HEK293 (cell line): ENCODE measurements around the gene MZT2A.
"Not testable (repeated sequence)": the region's sequence is repeated elsewhere in the genome, so short reads cannot be mapped to it uniquely, and the experiment has no call there.

Experiments
- CTCF ChIA-PET: fragments of 350-600 bp; formaldehyde crosslinking; extraction: SDS; loops from one replicate; lab custom pipeline; 2021; ENCODE audit warnings: antibody characterized with exemption; lab: Yijun Ruan, JAX
- POLR2A ChIA-PET: fragments of 300-600 bp; formaldehyde crosslinking; extraction: SDS; loops from one replicate; lab custom pipeline; 2020; ENCODE audit warnings: antibody characterized with exemption, inconsistent platforms; lab: Yijun Ruan, JAX
- H3K27ac ChIP-seq: fragments of 200-500 bp; sonication (Bioruptor generic); 2 replicates; pipeline ENCODE4 v1.5.1; 2014; ENCODE audit warnings: low read depth, low read length, control low read depth, inconsistent platforms; ENCODE audit errors: extremely low read depth
- H3K36me3 ChIP-seq, 2 experiments: fragments of 200-500 bp in 1 of 2; sonication (Bioruptor generic) in 1 of 2; 1 replicate in 1 of 2; 2 replicates in 1 of 2; pipeline ENCODE4 v1.5.1; 2014 to 2017; ENCODE audit warnings: inconsistent platforms in 2 of 2, low read length in 2 of 2; ENCODE audit not compliant: control insufficient read depth in 2 of 2, insufficient read depth in 1 of 2
- H3K4me1 ChIP-seq: fragments of 200-500 bp; sonication (Bioruptor generic); 2 replicates; pipeline ENCODE4 v1.5.1; 2014; ENCODE audit warnings: mild to moderate bottlenecking, low read length, inconsistent platforms; ENCODE audit not compliant: control insufficient read depth, insufficient read depth
- H3K4me3 ChIP-seq: 2 replicates; pipeline ENCODE4 v1.5.1; 2011; ENCODE audit warnings: low read depth, mild to moderate bottlenecking, control low read depth, low read length, moderate library complexity
- H3K9me3 ChIP-seq: fragments of 200-500 bp; sonication (Bioruptor generic); 2 replicates; pipeline ENCODE4 v1.5.1; 2014; ENCODE audit warnings: low read depth, low read length, inconsistent platforms; ENCODE audit not compliant: control insufficient read depth, insufficient read depth
- KLF1 ChIP-seq: fragments of 450-650 bp; formaldehyde crosslinking; IDR thresholded peaks from 2 replicates; pipeline ENCODE4 v1.5.1; 2016; ENCODE audit warnings: missing biosample characterization, missing genetic modification characterization
- MYNN ChIP-seq: fragments of 450-650 bp; formaldehyde crosslinking; IDR thresholded peaks from 2 replicates; pipeline ENCODE4 v1.5.1; 2016; ENCODE audit warnings: missing biosample characterization, missing genetic modification characterization, borderline replicate concordance
- OVOL3 ChIP-seq: fragments of 450-650 bp; formaldehyde crosslinking; IDR thresholded peaks from 2 replicates; pipeline ENCODE4 v1.5.1; 2016; ENCODE audit warnings: missing biosample characterization, missing genetic modification characterization
- PATZ1 ChIP-seq: fragments of 450-650 bp; formaldehyde crosslinking; IDR thresholded peaks from 2 replicates; pipeline ENCODE4 v1.5.1; 2016; ENCODE audit warnings: missing biosample characterization, missing genetic modification characterization
- PRDM1 ChIP-seq: fragments of 450-650 bp; formaldehyde crosslinking; IDR thresholded peaks from 2 replicates; pipeline ENCODE4; 2016; ENCODE audit warnings: missing biosample characterization, missing genetic modification characterization
- RBAK ChIP-seq: fragments of 450-650 bp; formaldehyde crosslinking; IDR thresholded peaks from 2 replicates; pipeline ENCODE4 v1.5.1; 2016; ENCODE audit warnings: missing biosample characterization, missing genetic modification characterization
- TRIM28 ChIP-seq: IDR thresholded peaks from 2 replicates; pipeline ENCODE4 v1.6.1; 2011; ENCODE audit warnings: low read length, control low read depth, borderline replicate concordance
- WT1 ChIP-seq: fragments of 450-650 bp; formaldehyde crosslinking; IDR thresholded peaks from 2 replicates; pipeline ENCODE4 v1.5.1; 2016; ENCODE audit warnings: missing biosample characterization, missing genetic modification characterization
- YY2 ChIP-seq: fragments of 450-650 bp; formaldehyde crosslinking; IDR thresholded peaks from 2 replicates; pipeline ENCODE4 v1.5.1; 2016; ENCODE audit warnings: missing biosample characterization, missing genetic modification characterization
- ZBTB21 ChIP-seq: fragments of 450-650 bp; formaldehyde crosslinking; IDR thresholded peaks from 2 replicates; pipeline ENCODE4 v1.5.1; 2017; ENCODE audit warnings: missing biosample characterization, missing genetic modification characterization
- ZBTB44 ChIP-seq: fragments of 450-650 bp; IDR thresholded peaks from 2 replicates; pipeline ENCODE4 v1.5.1; 2018; ENCODE audit warnings: missing biosample characterization, mild to moderate bottlenecking, missing genetic modification characterization
- ZNF112 ChIP-seq: fragments of 450-650 bp; formaldehyde crosslinking; IDR thresholded peaks from 2 replicates; pipeline ENCODE4 v1.5.0; 2017; ENCODE audit warnings: missing biosample characterization, missing genetic modification characterization
- ZNF155 ChIP-seq: fragments of 450-650 bp; formaldehyde crosslinking; IDR thresholded peaks from 2 replicates; pipeline ENCODE4 v1.5.1; 2016; ENCODE audit warnings: missing biosample characterization, missing genetic modification characterization
- ZNF16 ChIP-seq: fragments of 450-650 bp; formaldehyde crosslinking; IDR thresholded peaks from 2 replicates; pipeline ENCODE4 v1.5.1; 2016; ENCODE audit warnings: low read depth, missing biosample characterization, missing genetic modification characterization
- ZNF18 ChIP-seq: fragments of 450-650 bp; formaldehyde crosslinking; IDR thresholded peaks from 2 replicates; pipeline ENCODE4 v1.5.1; 2016; ENCODE audit warnings: missing biosample characterization, missing genetic modification characterization
- ZNF2 ChIP-seq: fragments of 450-650 bp; formaldehyde crosslinking; IDR thresholded peaks from 2 replicates; pipeline ENCODE4 v1.5.1; 2016; ENCODE audit warnings: missing biosample characterization, missing genetic modification characterization
- ZNF214 ChIP-seq: fragments of 450-650 bp; formaldehyde crosslinking; IDR thresholded peaks from 2 replicates; pipeline ENCODE4 v1.5.1; 2017; ENCODE audit warnings: missing biosample characterization, mild to moderate bottlenecking, missing genetic modification characterization, borderline replicate concordance
- ZNF423 ChIP-seq: fragments of 450-650 bp; formaldehyde crosslinking; IDR thresholded peaks from 2 replicates; pipeline ENCODE4 v1.5.1; 2016; ENCODE audit warnings: missing biosample characterization, missing genetic modification characterization
- ZNF501 ChIP-seq: fragments of 450-650 bp; formaldehyde crosslinking; IDR thresholded peaks from 2 replicates; pipeline ENCODE4 v1.5.1; 2016; ENCODE audit warnings: missing biosample characterization, missing genetic modification characterization
- ZNF514 ChIP-seq: fragments of 450-650 bp; formaldehyde crosslinking; IDR thresholded peaks from 2 replicates; pipeline ENCODE4 v1.5.1; 2016; ENCODE audit warnings: missing biosample characterization, missing genetic modification characterization
- ZNF530 ChIP-seq: fragments of 450-650 bp; formaldehyde crosslinking; IDR thresholded peaks from 2 replicates; pipeline ENCODE4 v1.5.1; 2016; ENCODE audit warnings: low read depth, missing biosample characterization, missing genetic modification characterization
- ZNF558 ChIP-seq: fragments of 450-650 bp; formaldehyde crosslinking; IDR thresholded peaks from 2 replicates; pipeline ENCODE4 v1.5.1; 2016; ENCODE audit warnings: missing biosample characterization, missing genetic modification characterization
- ZNF600 ChIP-seq: fragments of 450-650 bp; formaldehyde crosslinking; IDR thresholded peaks from 2 replicates; pipeline ENCODE4 v1.5.1; 2016; ENCODE audit warnings: missing biosample characterization, missing genetic modification characterization
- ZNF639 ChIP-seq: fragments of 450-650 bp; formaldehyde crosslinking; IDR thresholded peaks from 2 replicates; pipeline ENCODE4 v1.5.1; 2016; ENCODE audit warnings: missing biosample characterization, missing genetic modification characterization
- ZNF785 ChIP-seq: fragments of 450-650 bp; formaldehyde crosslinking; IDR thresholded peaks from 2 replicates; pipeline ENCODE4 v1.5.1; 2016; ENCODE audit warnings: missing biosample characterization, missing genetic modification characterization
- ZSCAN5A ChIP-seq: fragments of 450-650 bp; formaldehyde crosslinking; IDR thresholded peaks from 2 replicates; pipeline ENCODE4 v1.5.1; 2016; ENCODE audit warnings: missing biosample characterization, missing genetic modification characterization

MZT2A gene

GRCh38 chr2:131520526-131520925 is 28.3 kb upstream of the MZT2A start:
- TF ChIP-seq PATZ1 (no peak), ZNF423 (tag by site-specific recombination) (no peak), OVOL3 (tag by site-specific recombination) (no peak), ZNF639 (tag by site-specific recombination) (no peak), ZNF16 (tag by site-specific recombination) (no peak), ZNF18 (tag by site-specific recombination) (no peak), ZNF600 (tag by site-specific recombination) (no peak), ZNF558 (tag by site-specific recombination) (no peak), ZNF785 (tag by site-specific recombination) (no peak), PRDM1 (tag by site-specific recombination) (no peak), ZSCAN5A (no peak), WT1 (tag by site-specific recombination) (no peak), ZNF514 (no peak), ZNF155 (tag by site-specific recombination) (no peak), ZBTB21 (tag by site-specific recombination) (no peak)
- TF ChIP-seq, all 188 proteins: peak for 0
- Histone ChIP-seq H3K27ac (no peak overlapping the region), H3K36me3 (peaks cover 0 to 57% of the 10 kb centered on the region in 2 experiments; a peak in 1 of 3 replicates), H3K4me1 (no peaks in the 10 kb centered on the region), H3K4me3 (no peak overlapping the region), H3K9me3 (no peaks in the 10 kb centered on the region)
- ChIA-PET CTCF (no interaction called here), POLR2A (no interaction called here)

GRCh38 chr2:131519871-131520470 is 27.8 kb upstream of the MZT2A start:
- POLR2A ChIA-PET, CTCF ChIA-PET, H3K27ac ChIP-seq, H3K4me3 ChIP-seq, H3K4me1 ChIP-seq, H3K9me3 ChIP-seq: not testable (repeated sequence)
- H3K36me3 ChIP-seq = peaks cover 0 to 62% of the 10 kb centered on the region in 2 experiments; a peak in 1 of 3 replicates

- CTCF ChIA-PET = no interaction called here
- Histone ChIP-seq H3K27ac (no peak overlapping the region), H3K9me3 (no peaks in the 10 kb centered on the region), H3K4me3 (no peak overlapping the region), H3K36me3 (peaks cover 0 to 67% of the 10 kb centered on the region in 2 experiments; a peak in 2 of 3 replicates), H3K4me1 (no peaks in the 10 kb centered on the region)
- POLR2A ChIA-PET = no interaction called here
- TF ChIP-seq ZNF530 = no peak
- TF ChIP-seq YY2 (tag by site-specific recombination) = no peak
- no peak for TF ChIP-seq ZNF501 (tag by site-specific recombination)
- TF ChIP-seq RBAK (tag by site-specific recombination) = no peak
- TF ChIP-seq MYNN (tag by site-specific recombination) = no peak
- TF ChIP-seq ZNF155 (tag by site-specific recombination) = no peak
- TF ChIP-seq ZBTB21 (tag by site-specific recombination) = no peak
- no peak for TF ChIP-seq KLF1
- TF ChIP-seq ZNF214 (tag by site-specific recombination) = no peak
- no peak for TF ChIP-seq ZBTB44
- TF ChIP-seq ZNF2 (tag by site-specific recombination) = no peak
- no peak for TF ChIP-seq ZNF112
- no peak for TF ChIP-seq TRIM28
Observed at GRCh38 chr2:131519466-131519865, 27.3 kb upstream of the MZT2A start.
